K562 (cell line): ENCODE measurements around the gene DAPK1. TPM values are rescaled to one million over a fixed set of nuclear protein-coding genes. Genes with fewer than 3 reads are reported as not detected.

Experiments used
- ATF7 ChIP-seq: fragments of 450-650 bp; IDR thresholded peaks from 2 replicates; pipeline ENCODE4 v1.7.1; 2014; ENCODE audit warnings: mild to moderate bottlenecking, moderate library complexity
- CBFA2T2 ChIP-seq: fragments of 450-650 bp; conservative IDR thresholded peaks from 2 replicates; pipeline ENCODE4 v1.6.1; 2017; ENCODE audit warnings: mild to moderate bottlenecking
- CHCHD3 ChIP-seq: fragments of 250-450 bp; sonication (Bioruptor Pico); IDR thresholded peaks from 2 replicates; pipeline ENCODE4 v2.1.2; 2022; ENCODE audit warnings: mild to moderate bottlenecking
- FOXJ2 ChIP-seq: fragments of 200-800 bp; sonication (Bioruptor generic); IDR thresholded peaks from 2 replicates; pipeline ENCODE4 v1.6.1; 2016; ENCODE audit warnings: missing genetic modification characterization, missing compliant biosample characterization
- GABPB1 ChIP-seq: sonication (generic); formaldehyde crosslinking; IDR thresholded peaks from 2 replicates; pipeline ENCODE4 v1.8.0; 2022; ENCODE audit warnings: mild to moderate bottlenecking, missing genetic modification reagents
- NFIC ChIP-seq: fragments of 450-650 bp; IDR thresholded peaks from 2 replicates; pipeline ENCODE4 v1.6.1; 2017; ENCODE audit warnings: mild to moderate bottlenecking, inconsistent platforms
- NRF1 ChIP-seq, 2 experiments: fragments of 450-650 bp; IDR thresholded peaks in 1 of 2; conservative IDR thresholded peaks in 1 of 2; 2 replicates each; pipeline ENCODE4 v1.6.1; 2014; ENCODE audit warnings: mild to moderate bottlenecking in 2 of 2
- RBM22 ChIP-seq: fragments of 200-400 bp; formaldehyde crosslinking; IDR thresholded peaks from 2 replicates; pipeline ENCODE4 v1.6.1; 2018; ENCODE audit warnings: low read length, low read depth; ENCODE audit not compliant: poor library complexity, severe bottlenecking
- RFX5 ChIP-seq: IDR thresholded peaks from 2 replicates; pipeline ENCODE4 v1.6.1; 2011; ENCODE audit warnings: low read depth, mild to moderate bottlenecking, improper control_type of control experiment, low read length
- SMARCA4 ChIP-seq: fragments of 450-650 bp; IDR thresholded peaks from 2 replicates; pipeline ENCODE4 v1.6.1; 2016
- SMARCC2 ChIP-seq: fragments of 450-650 bp; IDR thresholded peaks from 2 replicates; pipeline ENCODE4 v1.6.1; 2017; ENCODE audit warnings: antibody characterized with exemption, moderate library complexity, mild to moderate bottlenecking, low read depth
- SP2 ChIP-seq: IDR thresholded peaks from 2 replicates; pipeline ENCODE4 v1.6.1; 2011; ENCODE audit warnings: mild to moderate bottlenecking, low read depth, low read length, moderate library complexity; ENCODE audit not compliant: poor library complexity, severe bottlenecking; ENCODE audit errors: extremely low read depth
- TAF1 ChIP-seq: IDR thresholded peaks from 2 replicates; pipeline ENCODE4 v1.6.1; 2011; ENCODE audit warnings: mild to moderate bottlenecking, low read length, moderate library complexity; ENCODE audit not compliant: insufficient read depth, control insufficient read depth, severe bottlenecking; ENCODE audit errors: extremely low read depth
- TEAD4 ChIP-seq, 2 experiments: sonication (generic) in 1 of 2; formaldehyde crosslinking in 1 of 2; IDR thresholded peaks; 2 replicates each; pipeline versions ENCODE4 v1.6.1 to v1.8.0; 2012 to 2022; ENCODE audit warnings: borderline replicate concordance in 1 of 2, inconsistent platforms in 1 of 2, low read length in 1 of 2, mild to moderate bottlenecking in 1 of 2, missing genetic modification reagents in 1 of 2
- ZNF3 ChIP-seq: fragments of 250-450 bp; sonication (Bioruptor Pico); IDR thresholded peaks from 2 replicates; pipeline ENCODE4 v1.5.0; 2021; ENCODE audit warnings: mild to moderate bottlenecking, moderate library complexity
- ZNF324 ChIP-seq: fragments of 250-450 bp; sonication (Bioruptor Pico); IDR thresholded peaks from 2 replicates; pipeline ENCODE4 v1.4.0; 2020; ENCODE audit warnings: mild to moderate bottlenecking
- polyA plus RNA-seq, 8 experiments: library from polyadenylated mRNA; depleted of rRNA in 4 of 8; stranded (reverse) in 5 of 8; unstranded in 3 of 8; fragments of >200 nt; fragmentation: Nextera tagmentation in 2 of 8; fragmentation: Illumina TruSeq in 1 of 8; extraction: Ambion mirVana in 2 of 8; extraction: Trizol in 1 of 8; gene quantifications; 2 replicates each; pipeline versions ENCODE4 v1.2.1 to v1.2.3, GENCODE V29; 2011 to 2014; ENCODE audit warnings: inconsistent platforms in 1 of 8, missing spikeins in 1 of 8
- total RNA-seq, 7 experiments: library from RNA; depleted of rRNA in 6 of 7; stranded (reverse); fragments of >200 nt in 6 of 7; fragmentation: Illumina TruSeq in 2 of 7; extraction: Trizol in 2 of 7; gene quantifications; 2 replicates each; pipeline versions ENCODE4 v1.2.1 to v1.2.3, GENCODE V29; 2011 to 2021; ENCODE audit warnings: low replicate concordance in 1 of 7
- TF ChIP-seq, protein P1 (sequence below): fragments of 450-650 bp; IDR thresholded peaks from 2 replicates; pipeline ENCODE4 v1.6.1; 2016; ENCODE audit warnings: missing biosample characterization, missing genetic modification characterization
- TF ChIP-seq, protein P2 (sequence below): fragments of 250-450 bp; sonication (Bioruptor Pico); IDR thresholded peaks from 2 replicates; pipeline ENCODE4 v1.9.0; 2021; ENCODE audit warnings: mild to moderate bottlenecking
- TF ChIP-seq, protein P3 (sequence below): fragments of 250-450 bp; sonication (Bioruptor Pico); IDR thresholded peaks from 2 replicates; pipeline ENCODE4 v1.6.1; 2021; ENCODE audit warnings: mild to moderate bottlenecking
- TF ChIP-seq, protein P4 (sequence below): fragments of 200-400 bp; formaldehyde crosslinking; IDR thresholded peaks from 2 replicates; pipeline ENCODE4 v1.6.1; 2017; ENCODE audit warnings: mild to moderate bottlenecking, low read depth, low read length, moderate library complexity
- TF ChIP-seq, protein P5 (sequence below): fragments of 450-650 bp; IDR thresholded peaks from 2 replicates; pipeline ENCODE4 v1.6.1; 2017; ENCODE audit warnings: antibody characterized with exemption, mild to moderate bottlenecking

Gene DAPK1
- total and polyA plus RNA-seq, 9 of the 15 experiments (the other 6 are each of a cell fraction or from before 2014, with no cell fraction given), result 1.7 to 26.4 (median 15.8) TPM

DNA sequence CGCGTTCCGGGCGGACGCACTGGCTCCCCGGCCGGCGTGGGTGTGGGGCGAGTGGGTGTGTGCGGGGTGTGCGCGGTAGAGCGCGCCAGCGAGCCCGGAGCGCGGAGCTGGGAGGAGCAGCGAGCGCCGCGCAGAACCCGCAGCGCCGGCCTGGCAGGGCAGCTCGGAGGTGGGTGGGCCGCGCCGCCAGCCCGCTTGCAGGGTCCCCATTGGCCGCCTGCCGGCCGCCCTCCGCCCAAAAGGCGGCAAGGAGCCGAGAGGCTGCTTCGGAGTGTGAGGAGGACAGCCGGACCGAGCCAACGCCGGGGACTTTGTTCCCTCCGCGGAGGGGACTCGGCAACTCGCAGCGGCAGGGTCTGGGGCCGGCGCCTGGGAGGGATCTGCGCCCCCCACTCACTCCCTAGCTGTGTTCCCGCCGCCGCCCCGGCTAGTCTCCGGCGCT lies at the start of gene DAPK1 (continued):
- no peak for TF ChIP-seq ATF7
- no peak for TF ChIP-seq SMARCC2
- TF ChIP-seq CBFA2T2, result no peak
- TF ChIP-seq, protein P1, sequence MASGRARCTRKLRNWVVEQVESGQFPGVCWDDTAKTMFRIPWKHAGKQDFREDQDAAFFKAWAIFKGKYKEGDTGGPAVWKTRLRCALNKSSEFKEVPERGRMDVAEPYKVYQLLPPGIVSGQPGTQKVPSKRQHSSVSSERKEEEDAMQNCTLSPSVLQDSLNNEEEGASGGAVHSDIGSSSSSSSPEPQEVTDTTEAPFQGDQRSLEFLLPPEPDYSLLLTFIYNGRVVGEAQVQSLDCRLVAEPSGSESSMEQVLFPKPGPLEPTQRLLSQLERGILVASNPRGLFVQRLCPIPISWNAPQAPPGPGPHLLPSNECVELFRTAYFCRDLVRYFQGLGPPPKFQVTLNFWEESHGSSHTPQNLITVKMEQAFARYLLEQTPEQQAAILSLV (tag), result no peak
- peak; percentile 74 to 78; a peak in 3 of 4 replicates for TF ChIP-seq NRF1 (conservative IDR thresholded peaks at IDR 0.05 in 1 of 2, IDR thresholded peaks at IDR 0.05 in 1 of 2)
- TF ChIP-seq, protein P2, sequence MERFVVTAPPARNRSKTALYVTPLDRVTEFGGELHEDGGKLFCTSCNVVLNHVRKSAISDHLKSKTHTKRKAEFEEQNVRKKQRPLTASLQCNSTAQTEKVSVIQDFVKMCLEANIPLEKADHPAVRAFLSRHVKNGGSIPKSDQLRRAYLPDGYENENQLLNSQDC (CRISPR knock-in tag), result no peak
- TF ChIP-seq SP2, result no peak
- no peak for TF ChIP-seq ZNF324 (CRISPR knock-in tag)
- TF ChIP-seq TEAD4 (IDR thresholded peaks at IDR 0.05; ENCODE audit: low read length), result 0 out of 2 replicates have a peak, but pooled peaks have one; percentile 26
- no peak for TF ChIP-seq TEAD4 (CRISPR knock-in tag; IDR thresholded peaks at IDR 0.05; ENCODE audit: borderline replicate concordance)
- TF ChIP-seq NFIC, result no peak
- TF ChIP-seq TAF1, result peak; percentile 24
- TF ChIP-seq FOXJ2 (tag), result no peak
- TF ChIP-seq, protein P3, sequence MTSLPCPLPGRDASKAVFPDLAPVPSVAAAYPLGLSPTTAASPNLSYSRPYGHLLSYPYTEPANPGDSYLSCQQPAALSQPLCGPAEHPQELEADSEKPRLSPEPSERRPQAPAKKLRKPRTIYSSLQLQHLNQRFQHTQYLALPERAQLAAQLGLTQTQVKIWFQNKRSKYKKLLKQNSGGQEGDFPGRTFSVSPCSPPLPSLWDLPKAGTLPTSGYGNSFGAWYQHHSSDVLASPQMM (CRISPR knock-in tag), result no peak
- TF ChIP-seq SMARCA4, result no peak
- TF ChIP-seq, protein P4, sequence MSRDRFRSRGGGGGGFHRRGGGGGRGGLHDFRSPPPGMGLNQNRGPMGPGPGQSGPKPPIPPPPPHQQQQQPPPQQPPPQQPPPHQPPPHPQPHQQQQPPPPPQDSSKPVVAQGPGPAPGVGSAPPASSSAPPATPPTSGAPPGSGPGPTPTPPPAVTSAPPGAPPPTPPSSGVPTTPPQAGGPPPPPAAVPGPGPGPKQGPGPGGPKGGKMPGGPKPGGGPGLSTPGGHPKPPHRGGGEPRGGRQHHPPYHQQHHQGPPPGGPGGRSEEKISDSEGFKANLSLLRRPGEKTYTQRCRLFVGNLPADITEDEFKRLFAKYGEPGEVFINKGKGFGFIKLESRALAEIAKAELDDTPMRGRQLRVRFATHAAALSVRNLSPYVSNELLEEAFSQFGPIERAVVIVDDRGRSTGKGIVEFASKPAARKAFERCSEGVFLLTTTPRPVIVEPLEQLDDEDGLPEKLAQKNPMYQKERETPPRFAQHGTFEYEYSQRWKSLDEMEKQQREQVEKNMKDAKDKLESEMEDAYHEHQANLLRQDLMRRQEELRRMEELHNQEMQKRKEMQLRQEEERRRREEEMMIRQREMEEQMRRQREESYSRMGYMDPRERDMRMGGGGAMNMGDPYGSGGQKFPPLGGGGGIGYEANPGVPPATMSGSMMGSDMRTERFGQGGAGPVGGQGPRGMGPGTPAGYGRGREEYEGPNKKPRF, result no peak
- TF ChIP-seq RFX5, result no peak
- TF ChIP-seq ZNF3 (CRISPR knock-in tag), result no peak
- TF ChIP-seq GABPB1 (CRISPR knock-in tag), result no peak
- TF ChIP-seq, protein P5, sequence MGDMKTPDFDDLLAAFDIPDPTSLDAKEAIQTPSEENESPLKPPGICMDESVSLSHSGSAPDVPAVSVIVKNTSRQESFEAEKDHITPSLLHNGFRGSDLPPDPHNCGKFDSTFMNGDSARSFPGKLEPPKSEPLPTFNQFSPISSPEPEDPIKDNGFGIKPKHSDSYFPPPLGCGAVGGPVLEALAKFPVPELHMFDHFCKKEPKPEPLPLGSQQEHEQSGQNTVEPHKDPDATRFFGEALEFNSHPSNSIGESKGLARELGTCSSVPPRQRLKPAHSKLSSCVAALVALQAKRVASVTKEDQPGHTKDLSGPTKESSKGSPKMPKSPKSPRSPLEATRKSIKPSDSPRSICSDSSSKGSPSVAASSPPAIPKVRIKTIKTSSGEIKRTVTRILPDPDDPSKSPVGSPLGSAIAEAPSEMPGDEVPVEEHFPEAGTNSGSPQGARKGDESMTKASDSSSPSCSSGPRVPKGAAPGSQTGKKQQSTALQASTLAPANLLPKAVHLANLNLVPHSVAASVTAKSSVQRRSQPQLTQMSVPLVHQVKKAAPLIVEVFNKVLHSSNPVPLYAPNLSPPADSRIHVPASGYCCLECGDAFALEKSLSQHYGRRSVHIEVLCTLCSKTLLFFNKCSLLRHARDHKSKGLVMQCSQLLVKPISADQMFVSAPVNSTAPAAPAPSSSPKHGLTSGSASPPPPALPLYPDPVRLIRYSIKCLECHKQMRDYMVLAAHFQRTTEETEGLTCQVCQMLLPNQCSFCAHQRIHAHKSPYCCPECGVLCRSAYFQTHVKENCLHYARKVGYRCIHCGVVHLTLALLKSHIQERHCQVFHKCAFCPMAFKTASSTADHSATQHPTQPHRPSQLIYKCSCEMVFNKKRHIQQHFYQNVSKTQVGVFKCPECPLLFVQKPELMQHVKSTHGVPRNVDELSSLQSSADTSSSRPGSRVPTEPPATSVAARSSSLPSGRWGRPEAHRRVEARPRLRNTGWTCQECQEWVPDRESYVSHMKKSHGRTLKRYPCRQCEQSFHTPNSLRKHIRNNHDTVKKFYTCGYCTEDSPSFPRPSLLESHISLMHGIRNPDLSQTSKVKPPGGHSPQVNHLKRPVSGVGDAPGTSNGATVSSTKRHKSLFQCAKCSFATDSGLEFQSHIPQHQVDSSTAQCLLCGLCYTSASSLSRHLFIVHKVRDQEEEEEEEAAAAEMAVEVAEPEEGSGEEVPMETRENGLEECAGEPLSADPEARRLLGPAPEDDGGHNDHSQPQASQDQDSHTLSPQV, result no peak
- no peak for TF ChIP-seq CHCHD3 (CRISPR knock-in tag)
- no peak for TF ChIP-seq RBM22
